GM18520 (cell line): ENCODE data around the gene FBXO48.

Source experiments
- ATAC-seq: cut with Tn5 transposase; IDR thresholded peaks from one replicate; pipeline ENCODE4 v1.9.1; 2021; ENCODE audit not compliant: unreplicated experiment

FBXO48 gene

DNA sequence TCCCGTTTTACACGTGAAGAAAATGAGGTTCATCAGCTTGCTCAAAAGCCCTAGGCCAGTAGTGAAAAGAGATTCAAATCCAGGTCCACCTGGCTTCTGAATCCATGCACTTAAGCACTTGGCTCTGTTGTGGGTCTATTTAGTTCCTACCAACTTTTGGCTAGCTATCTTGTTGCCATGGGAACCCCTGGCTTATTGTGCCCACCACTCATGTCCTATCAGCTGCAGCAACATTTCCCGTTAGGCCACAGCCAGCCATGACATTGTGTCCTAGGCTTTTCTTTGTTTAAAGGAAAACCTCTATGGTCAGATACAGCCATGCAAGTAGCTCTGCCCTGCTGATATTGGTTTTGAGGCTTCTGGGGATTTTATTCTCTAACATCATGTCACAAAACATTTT lies 52.2 kb downstream of the FBXO48 start:
- no peak for ATAC-seq

DNA sequence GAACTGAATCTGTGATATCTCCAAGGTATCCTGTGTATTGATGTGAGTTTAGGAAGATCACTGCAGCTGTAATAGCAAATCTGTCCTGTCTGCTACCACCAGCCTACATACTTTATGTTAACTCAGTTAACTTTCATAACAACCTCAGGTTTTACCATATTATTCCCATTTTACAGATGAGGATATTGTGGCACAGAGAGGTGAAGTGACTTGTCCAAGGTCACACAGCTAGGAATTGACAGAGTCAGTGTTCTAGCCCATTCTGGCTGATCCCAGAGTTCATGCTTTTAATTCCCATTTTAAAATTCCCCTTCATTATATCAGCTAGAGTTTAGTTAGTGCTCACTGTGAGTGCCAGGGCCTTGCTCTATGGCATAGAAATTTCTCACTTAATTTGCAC lies 52.6 kb downstream of the FBXO48 start:
- ATAC-seq: no peak

DNA sequence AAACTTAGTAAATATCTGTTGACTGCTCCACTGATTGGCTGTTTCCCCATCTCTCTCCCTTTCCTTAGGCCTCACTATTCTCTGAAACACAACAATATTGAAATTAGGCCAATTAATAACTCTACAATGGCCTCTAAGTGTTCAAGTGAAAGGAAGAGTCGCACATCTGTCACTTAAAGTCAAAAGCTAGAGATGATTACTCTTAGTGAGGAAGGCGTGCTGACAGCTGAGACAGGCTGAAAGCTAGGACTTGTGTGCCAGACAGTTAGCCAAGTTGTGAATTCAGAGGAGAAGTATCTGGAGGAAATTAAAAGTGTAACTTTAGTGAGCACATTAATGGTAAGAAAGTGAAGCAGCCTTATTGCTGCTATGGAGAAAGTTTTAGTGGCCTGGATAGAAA lies 53.6 kb downstream of the FBXO48 start:
- no peak for ATAC-seq

DNA sequence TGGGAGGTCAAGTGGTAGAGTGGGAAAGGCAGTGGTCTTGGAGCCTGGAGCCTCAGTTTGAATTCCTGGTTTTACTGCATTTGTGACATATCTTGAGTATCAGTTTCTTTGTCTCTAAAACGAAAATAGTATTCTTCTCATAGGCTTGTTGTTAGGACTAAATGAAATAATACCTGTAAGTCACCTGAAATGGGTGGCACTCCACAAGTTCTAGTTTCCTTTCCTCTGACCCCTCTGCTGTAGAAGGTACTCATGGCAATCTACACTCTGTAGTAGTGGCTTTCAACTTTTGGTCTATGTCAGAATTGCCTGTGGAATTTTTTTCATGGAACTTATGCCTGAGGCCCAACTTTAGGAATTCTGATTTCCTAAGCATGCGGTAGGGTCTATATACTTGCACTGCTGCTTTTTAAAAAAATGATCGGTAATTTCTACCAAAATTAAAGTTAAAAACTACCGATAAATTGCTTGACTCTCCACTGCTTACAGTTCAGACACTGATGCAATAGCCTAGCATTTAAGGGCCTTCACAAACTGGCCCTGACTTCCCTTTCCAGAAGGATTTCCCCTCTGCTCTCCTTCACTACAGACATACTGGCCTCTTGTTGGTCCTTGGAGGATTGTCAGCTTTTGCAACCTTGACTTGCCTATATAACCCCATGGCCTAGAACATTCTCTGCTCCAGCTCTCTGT lies 54.8 kb downstream of the FBXO48 start:
- peak; percentile 3 for ATAC-seq

DNA sequence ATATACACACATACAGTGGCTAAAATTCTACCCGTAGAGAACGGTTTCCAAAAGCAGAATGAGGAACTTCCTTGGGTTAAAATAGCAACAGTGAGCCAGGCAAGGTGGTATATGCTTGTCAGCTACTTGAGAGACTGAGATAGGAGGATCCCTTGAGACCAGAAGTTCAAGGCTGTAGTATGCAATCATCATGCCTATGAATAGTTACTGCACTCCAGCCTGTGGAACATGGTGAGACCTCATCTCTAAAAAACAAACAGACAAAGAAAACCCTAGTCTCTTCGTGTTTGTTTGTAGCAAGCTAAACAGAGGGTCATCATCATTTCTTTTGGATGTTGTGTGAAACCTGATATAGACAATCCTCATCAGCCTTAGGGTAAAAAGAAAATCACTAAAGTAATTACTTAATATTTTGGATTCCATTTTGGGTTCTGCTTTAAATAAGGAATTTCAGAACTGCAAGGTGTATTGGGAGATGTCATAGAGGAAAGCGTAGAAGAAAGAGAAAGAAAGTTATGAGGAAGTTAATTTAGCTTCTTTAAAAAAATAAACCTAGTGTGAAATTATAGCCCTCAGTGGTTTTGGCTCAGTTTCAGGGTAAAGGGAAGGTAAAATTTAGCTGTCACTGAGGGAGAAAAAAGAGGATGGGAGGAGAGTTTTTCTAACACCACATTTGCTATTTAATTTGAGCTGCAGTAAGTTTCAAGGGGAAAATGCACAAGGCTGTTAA lies 55.5 kb downstream of the FBXO48 start:
- peak; percentile 81 for ATAC-seq
